ENCODE data around the gene HBB. TPM values are rescaled to one million over a fixed set of nuclear protein-coding genes. Genes with fewer than 3 reads are reported as not detected.
"Not testable (repeated sequence)": the region's sequence is repeated elsewhere in the genome, so short reads cannot be mapped to it uniquely, and the experiment has no call there.

Gene HBB
- total RNA-seq, 1 donor from 2014 or later: not detected

- DNase-seq (ENCODE audit: low read depth): no peak
- TF ChIP-seq CTCF (conservative IDR thresholded peaks at IDR 0.05; ENCODE audit: low read depth, low read length): no peak
- no peak overlapping the region for H3K4me3 ChIP-seq (ENCODE audit: low read depth, low read length)
These were observed 39.7 kb upstream of the HBB start for GRCh38 chr11:5266609-5267008.

- TF ChIP-seq CTCF (conservative IDR thresholded peaks at IDR 0.05; ENCODE audit: low read depth, low read length): no peak
- DNase-seq (ENCODE audit: low read depth): no peak
- H3K4me3 ChIP-seq (ENCODE audit: low read depth, low read length): no peak overlapping the region
These were observed 39.0 kb upstream of the HBB start for GRCh38 chr11:5265832-5266231.

GRCh38 chr11:5258543-5259262 lies 31.8 kb upstream of the HBB start:
- no peak overlapping the region for H3K4me3 ChIP-seq (ENCODE audit: low read depth, low read length)
- no peak for DNase-seq (ENCODE audit: low read depth)
- TF ChIP-seq CTCF (conservative IDR thresholded peaks at IDR 0.05; ENCODE audit: low read depth, low read length): no peak

GRCh38 chr11:5257296-5257695 lies 30.4 kb upstream of the HBB start:
- H3K4me3 ChIP-seq (ENCODE audit: low read depth, low read length): no peak overlapping the region
- no peak for TF ChIP-seq CTCF (conservative IDR thresholded peaks at IDR 0.05; ENCODE audit: low read depth, low read length)
- no peak for DNase-seq (ENCODE audit: low read depth)

- H3K4me3 ChIP-seq (ENCODE audit: low read depth, low read length); DNase-seq (ENCODE audit: low read depth): not testable (repeated sequence)
These were observed 28.0 kb upstream of the HBB start, which contains the start of gene HBG2 for GRCh38 chr11:5254646-5255413. HBG2 (minus strand) TSS chr11:5254781; CDS start chr11:5254728, 53 bp downstream.

- not testable (repeated sequence) for H3K4me3 ChIP-seq (ENCODE audit: low read depth, low read length); DNase-seq (ENCODE audit: low read depth)
These were observed 27.2 kb upstream of the HBB start for GRCh38 chr11:5254023-5254422.

- not testable (repeated sequence) for H3K4me3 ChIP-seq (ENCODE audit: low read depth, low read length); DNase-seq (ENCODE audit: low read depth)
These were observed 26.6 kb upstream of the HBB start for GRCh38 chr11:5253440-5253839.

- TF ChIP-seq CTCF (conservative IDR thresholded peaks at IDR 0.05; ENCODE audit: low read depth, low read length): no peak
- DNase-seq (ENCODE audit: low read depth): no peak
- H3K4me3 ChIP-seq (ENCODE audit: low read depth, low read length): no peak overlapping the region
These were observed 26.0 kb upstream of the HBB start for GRCh38 chr11:5252919-5253265.
